Measurements from ENCODE around the gene GARIN3.

GARIN3 gene

DNA sequence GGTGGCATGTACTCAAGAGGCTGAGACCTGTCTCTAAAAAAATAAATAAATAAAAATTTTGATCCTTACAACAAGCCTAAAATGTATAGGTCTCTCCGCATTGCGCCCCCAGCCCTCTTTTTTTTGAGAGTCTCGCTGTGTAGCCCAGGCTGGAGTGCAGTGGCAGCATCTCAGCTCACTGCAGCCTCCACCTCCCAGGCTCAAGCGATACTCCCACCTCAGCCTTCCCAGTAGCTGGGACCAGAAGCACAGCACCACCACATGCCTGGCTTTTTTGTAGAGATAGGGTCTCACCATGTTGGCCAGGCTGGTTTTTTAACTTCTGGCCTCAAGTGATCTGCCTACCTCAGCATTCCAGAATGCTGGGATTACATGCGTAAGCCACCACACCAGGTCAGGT lies 2.2 kb upstream of the GARIN3 start:
- TF ChIP-seq, protein P1, sequence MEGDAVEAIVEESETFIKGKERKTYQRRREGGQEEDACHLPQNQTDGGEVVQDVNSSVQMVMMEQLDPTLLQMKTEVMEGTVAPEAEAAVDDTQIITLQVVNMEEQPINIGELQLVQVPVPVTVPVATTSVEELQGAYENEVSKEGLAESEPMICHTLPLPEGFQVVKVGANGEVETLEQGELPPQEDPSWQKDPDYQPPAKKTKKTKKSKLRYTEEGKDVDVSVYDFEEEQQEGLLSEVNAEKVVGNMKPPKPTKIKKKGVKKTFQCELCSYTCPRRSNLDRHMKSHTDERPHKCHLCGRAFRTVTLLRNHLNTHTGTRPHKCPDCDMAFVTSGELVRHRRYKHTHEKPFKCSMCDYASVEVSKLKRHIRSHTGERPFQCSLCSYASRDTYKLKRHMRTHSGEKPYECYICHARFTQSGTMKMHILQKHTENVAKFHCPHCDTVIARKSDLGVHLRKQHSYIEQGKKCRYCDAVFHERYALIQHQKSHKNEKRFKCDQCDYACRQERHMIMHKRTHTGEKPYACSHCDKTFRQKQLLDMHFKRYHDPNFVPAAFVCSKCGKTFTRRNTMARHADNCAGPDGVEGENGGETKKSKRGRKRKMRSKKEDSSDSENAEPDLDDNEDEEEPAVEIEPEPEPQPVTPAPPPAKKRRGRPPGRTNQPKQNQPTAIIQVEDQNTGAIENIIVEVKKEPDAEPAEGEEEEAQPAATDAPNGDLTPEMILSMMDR (IDR thresholded peaks at IDR 0.05; ENCODE audit: insufficient read depth, missing control alignments): no peak
- DNase-seq (ENCODE audit: insufficient read length, low spot score): no peak
- FAIRE-seq: no peak

GRCh38 chr5:157167214-157167621 lies 1.2 kb upstream of the GARIN3 start:
- DNase-seq (ENCODE audit: insufficient read length, low spot score) (no peak), FAIRE-seq (no peak)
- TF ChIP-seq, protein P1 (IDR thresholded peaks at IDR 0.05; ENCODE audit: insufficient read depth, missing control alignments): no peak

DNA sequence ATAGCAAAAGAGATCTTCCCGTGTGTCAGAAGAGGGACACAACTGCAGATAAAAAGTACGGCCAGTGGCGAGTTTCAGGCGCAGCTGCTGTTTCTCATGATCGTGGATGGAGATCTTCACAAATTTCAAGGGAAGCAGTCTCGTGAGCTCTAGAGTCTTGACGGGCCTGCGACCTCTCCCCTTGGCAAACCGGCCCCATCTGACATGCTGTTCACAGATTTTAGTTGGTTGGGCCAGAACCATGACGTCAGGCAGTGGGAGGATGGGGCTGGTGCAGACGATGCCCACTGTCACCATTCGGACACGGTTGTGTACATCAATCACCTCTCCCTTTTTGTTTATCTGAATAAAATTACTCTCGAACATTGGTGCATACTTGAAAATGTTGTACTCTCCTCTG lies 396 bp downstream of the GARIN3 start:
- DNase-seq (ENCODE audit: insufficient read length, low spot score) (no peak), FAIRE-seq (no peak)
- TF ChIP-seq, protein P1 (IDR thresholded peaks at IDR 0.05; ENCODE audit: insufficient read depth, missing control alignments): no peak

DNA sequence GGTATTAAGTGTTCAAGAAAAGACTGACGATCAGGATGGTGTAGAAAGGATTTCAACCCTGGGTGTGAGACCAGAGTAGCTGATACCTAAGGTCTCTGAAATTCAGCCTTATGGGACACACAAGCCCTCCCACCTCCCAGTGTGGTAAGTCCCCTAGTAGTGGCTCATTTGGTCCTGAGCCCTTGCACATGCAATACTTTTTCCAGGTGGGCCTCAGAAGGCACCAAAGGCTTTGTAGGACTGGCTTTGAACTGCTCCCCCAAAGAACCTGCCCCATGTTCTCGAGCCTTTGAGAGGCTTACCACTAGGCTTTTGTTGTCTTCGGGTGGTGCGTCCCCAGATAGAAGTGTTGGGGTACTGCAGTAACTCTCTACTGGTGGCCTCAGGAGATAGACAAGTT lies 803 bp downstream of the GARIN3 start:
- no peak for DNase-seq (ENCODE audit: insufficient read length, low spot score)
- no peak for FAIRE-seq
- TF ChIP-seq, protein P1 (IDR thresholded peaks at IDR 0.05; ENCODE audit: insufficient read depth, missing control alignments): no peak

GRCh38 chr5:157164521-157164920 lies 1.5 kb downstream of the GARIN3 start:
- no peak for FAIRE-seq
- DNase-seq (ENCODE audit: insufficient read length, low spot score): no peak
- TF ChIP-seq, protein P1 (IDR thresholded peaks at IDR 0.05; ENCODE audit: insufficient read depth, missing control alignments): no peak

DNA sequence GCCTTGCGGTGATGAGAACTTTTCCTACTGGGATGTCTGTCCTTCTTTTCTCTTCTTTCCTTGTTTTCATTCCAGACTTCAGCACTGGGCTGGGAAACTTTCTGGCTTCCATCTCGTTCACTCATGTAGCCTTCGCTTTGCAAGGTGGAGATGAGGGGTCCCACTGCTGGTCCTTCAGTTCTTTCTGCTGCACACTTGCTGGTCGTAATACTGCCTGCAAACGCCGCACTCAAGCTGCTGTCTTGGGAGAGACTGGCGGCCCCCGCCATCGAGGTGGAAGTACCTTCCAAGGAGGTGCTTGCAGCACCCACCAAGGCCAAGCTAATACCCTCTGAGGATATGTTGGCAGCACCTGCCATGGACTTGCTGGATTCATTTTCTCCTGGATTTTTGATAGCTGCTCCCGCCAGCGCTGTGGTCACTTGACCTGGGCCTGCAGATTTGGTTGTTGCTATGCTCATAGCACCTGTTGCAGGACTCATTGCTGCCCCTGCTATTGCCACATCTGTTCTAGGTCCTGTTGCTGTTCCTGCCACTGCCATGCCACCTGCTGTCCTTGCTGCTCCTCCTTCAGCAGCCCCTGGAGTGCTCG lies 3.0 kb downstream of the GARIN3 start:
- TF ChIP-seq, protein P1 (IDR thresholded peaks at IDR 0.05; ENCODE audit: insufficient read depth, missing control alignments): no peak

DNA sequence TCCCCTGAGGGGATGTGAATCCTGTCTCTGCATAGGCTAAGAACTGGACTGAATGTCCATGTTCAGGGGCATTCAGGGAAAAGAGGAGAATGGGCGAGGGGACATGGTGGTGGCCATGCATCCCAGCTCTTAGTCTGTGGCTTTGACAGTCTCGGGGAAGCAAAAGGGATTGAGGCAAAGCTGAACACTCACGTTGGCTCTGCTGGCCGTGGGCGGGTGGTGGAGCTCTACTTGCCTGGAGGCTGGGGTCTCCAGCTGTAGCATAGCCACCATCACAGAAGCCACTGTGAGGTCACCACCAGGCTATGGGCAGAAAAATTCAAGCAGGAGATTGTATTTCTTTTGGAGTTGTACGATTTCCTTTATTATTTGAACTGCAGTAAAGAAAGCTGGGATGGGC lies 4.1 kb downstream of the GARIN3 start:
- FAIRE-seq (no peak), DNase-seq (ENCODE audit: insufficient read length, low spot score) (no peak)
- TF ChIP-seq, protein P1 (IDR thresholded peaks at IDR 0.05; ENCODE audit: insufficient read depth, missing control alignments): no peak

More for the DNA sequence above, 3.0 kb downstream of the GARIN3 start:
- FAIRE-seq: no peak
- no peak for DNase-seq (ENCODE audit: insufficient read length, low spot score)

Data from D721Med (cell line).